GM21825 (cell line): ENCODE results near the gene NCOA4.
A peak's percentile ranks its signal among the peaks of the same experiment; 100 is the strongest.
"Not testable (repeated sequence)": the region's sequence is repeated elsewhere in the genome, so short reads cannot be mapped to it uniquely, and the experiment has no call there.

Experiments used
- ATAC-seq: cut with Tn5 transposase; IDR thresholded peaks from one replicate; pipeline ENCODE4 v1.9.1; 2021; ENCODE audit warnings: mild to moderate bottlenecking, moderate library complexity; ENCODE audit not compliant: unreplicated experiment

NCOA4 gene

DNA sequence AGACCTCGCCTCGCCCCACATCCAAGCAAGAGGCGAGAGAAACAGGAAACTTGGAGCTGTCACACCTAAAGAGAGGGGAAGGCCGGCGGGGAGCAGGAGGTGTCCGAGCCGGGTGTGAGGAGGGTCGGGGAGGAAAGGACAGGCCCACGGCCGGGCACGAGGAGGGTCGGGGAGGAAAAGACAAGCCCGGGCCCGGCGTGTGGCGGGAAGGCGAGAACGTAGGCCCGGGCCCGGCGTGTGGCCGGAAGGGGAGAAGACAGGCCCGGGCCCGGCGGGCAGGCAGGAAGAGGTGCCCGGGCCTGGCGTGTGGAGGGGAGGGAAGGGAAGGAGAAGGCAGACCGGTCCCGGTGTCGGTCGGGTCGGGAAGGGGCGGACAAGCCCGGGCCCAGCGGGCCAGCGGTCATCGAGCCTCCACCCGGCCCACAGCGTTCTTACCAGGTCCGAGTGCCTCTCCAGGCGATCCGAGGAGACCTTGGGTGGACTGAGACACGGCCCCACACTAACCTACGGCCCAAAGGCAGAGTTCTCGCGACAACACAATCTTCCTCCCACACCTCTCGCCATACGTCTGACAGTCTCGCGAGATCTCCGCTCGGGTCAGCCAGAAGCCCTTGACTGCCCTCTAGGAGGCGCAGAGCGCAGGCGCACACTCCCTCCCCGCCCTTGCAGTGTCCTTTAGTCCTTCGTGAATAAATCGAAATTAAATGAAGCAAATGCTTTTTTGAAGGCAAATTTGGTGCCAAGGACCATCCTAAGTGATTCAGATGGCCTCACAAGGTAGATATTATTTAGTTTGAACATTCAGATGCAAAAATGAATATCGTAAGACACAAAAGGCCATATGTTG, at the start of gene NCOA4:
Gene NCOA4, minus strand, starts transcription at position 533 of the 847 bp plus-strand sequence. CDS start 13,943 bp downstream, outside the sequence.
- ATAC-seq, result peak; percentile 94

DNA sequence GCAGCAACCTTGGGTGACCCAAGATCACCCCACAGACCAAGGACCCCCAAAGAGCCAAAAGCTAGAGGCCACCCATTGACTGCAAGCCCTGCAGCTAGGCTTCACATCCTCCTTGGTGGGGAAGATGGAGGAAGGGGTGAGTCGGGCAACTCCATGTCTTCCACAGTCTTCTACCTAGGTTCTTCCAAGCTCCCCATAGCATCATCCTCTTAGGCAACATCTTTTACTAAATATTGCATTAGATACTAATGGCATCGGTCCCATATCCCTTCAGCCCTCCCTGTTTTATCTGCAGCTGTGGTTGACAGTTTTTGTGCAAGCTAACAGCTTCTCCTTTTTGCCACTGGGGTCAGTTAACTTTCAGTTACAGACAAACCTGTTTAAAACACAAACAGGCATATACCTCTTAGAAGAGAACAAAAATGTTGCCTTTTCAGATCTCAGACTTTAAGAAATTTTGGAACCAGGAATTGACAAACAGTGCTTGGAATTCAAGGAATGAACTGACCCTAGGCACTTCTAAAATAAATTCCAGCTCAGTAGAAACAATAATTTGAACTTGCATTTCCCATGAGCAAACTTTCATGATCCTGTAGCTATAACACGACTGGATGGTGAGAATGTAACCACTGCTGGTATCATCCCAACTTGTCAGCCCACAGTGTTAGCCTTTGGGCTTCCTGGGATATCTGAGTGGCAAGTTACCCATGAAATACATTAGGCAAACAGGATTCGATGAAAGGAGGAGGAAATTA, 49.6 kb upstream of the NCOA4 start:
- no peak for ATAC-seq

GRCh38 chr10:46077731-46078413, 47.4 kb upstream of the NCOA4 start:
- no peak for ATAC-seq

- ATAC-seq, result no peak
Measured at GRCh38 chr10:46077141-46077554, 46.7 kb upstream of the NCOA4 start.

GRCh38 chr10:46075869-46076268, 45.4 kb upstream of the NCOA4 start:
- no peak for ATAC-seq

DNA sequence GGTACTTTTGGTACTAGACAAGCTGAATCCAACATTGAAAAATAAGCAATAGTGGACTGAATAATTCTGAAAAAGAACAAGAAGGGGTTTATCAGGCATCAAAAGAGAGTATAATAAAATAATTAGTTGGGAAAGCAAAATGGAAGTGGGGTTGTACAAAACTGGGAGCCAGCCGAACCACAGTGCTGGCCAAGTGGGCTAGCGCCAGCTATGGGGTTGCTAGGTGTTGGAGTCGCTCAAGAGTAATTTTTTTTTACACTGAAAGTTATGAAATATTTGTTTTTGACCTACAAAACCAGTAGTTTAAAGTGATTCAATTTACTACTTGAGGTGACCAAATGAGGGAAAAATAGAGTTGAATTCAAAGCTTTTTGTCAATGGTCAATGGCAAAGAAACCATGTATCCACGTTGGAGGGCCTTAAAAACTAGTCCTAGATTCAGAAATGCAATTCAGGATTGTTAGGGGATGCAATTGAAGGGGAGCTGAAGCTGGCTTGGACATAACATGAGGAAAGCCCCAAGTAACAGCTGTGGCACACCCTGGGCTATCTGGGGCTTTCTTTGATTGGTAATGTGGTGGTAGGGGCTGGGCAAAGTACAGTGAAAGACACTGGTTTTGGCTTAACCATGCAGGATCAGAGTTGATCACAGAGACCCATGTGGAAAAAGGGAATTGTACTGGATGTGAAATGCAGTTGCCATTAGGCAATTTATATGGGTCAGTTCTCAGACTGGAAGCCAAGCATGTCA, 43.9 kb upstream of the NCOA4 start:
- no peak for ATAC-seq

DNA sequence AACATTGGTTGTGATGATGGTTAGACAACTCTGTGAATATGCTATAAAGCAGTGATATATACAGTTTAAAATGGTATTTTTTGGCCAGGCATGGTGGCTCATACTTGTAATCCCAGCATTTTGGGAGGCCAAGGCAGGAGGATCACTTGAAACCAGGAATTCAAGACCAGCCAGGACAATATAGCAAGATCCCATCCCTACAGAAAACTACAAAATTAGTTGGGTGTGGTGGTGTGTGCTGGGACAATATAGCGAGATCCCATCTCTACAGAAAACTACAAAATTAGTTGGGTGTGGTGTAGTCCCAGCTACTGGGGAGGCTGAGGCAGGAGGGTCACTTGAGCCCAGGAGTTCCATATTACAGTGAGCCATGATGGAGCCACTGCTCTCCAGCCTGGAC, 43.1 kb upstream of the NCOA4 start:
- ATAC-seq, result no peak

GRCh38 chr10:46070749-46071148, 40.3 kb upstream of the NCOA4 start:
- ATAC-seq, result no peak

DNA sequence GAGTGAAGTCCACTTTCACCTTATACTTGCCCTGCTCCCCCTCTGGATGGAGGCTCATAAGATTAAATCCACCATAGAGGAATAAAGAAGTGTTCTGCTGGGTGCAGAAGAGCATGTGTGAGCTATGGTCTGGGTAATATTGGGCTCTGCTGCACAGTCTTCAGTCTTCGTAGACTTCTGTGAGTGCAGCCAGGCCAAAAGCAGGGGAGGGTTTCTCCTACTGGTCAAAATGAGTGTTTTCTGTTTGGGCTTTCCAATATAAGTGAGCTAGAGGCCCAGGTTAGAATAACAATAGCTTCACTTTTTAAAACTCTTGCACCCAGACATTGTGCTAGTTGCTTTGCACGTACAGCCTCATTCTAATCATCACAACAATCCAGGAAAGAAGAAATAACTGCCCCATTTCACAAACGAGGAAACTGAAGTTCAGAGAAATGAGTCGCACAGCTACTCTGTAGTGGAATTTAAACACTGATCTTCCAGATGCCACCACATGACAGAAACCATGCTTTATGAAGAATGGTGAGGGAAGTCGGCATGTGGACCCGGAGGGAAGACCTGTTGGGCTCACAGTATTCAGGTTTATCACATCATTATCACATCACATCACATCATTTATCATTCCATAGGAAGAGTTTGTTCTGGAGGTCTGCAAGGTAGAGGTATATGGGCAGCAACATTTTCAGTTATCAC, 39.5 kb upstream of the NCOA4 start:
- ATAC-seq, result no peak

DNA sequence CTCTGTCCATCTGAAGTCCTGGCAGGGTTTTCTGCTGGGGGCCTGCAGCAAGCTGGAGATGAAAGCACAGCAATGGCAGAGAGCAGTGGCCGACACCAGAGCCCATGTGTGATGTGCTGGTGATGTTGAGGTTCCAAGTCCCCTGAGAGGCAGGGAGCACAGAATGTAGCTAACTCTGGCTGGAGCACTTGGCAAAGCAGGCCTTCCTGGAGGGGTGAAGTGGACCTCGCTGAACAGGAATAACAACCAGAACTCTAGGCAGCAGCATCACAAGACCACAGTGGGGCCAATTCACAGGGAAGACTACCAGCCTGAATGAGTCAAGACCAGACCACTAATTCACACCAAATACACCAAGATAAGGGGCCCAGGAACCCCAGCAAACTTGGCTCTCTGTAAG, 38.5 kb upstream of the NCOA4 start:
- no peak for ATAC-seq

- ATAC-seq, result no peak
Measured at GRCh38 chr10:46068117-46068516, 37.7 kb upstream of the NCOA4 start.

GRCh38 chr10:46064269-46064817, 33.9 kb upstream of the NCOA4 start:
- no peak for ATAC-seq

GRCh38 chr10:46062723-46063428, 32.5 kb upstream of the NCOA4 start:
- no peak for ATAC-seq

DNA sequence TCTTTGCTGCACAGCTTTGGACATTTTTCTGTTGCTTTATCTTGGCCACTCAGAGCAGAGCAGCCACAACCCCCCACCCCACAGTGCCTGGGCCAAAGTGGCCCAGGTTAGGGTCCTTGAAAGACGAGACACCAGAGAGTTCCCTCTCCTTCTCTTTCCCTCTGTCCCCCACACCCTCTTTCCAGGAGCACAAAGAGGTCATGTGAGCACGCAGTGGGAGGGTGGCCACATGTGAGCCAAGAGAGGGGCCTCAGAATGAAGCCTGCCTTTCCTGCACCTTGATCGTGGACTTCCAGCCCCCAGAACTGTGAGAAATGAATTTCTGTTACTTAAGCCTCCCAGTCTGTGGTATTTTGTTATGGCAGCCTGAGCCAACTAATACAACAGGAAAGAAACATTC, 30.3 kb upstream of the NCOA4 start:
- ATAC-seq, result no peak

DNA sequence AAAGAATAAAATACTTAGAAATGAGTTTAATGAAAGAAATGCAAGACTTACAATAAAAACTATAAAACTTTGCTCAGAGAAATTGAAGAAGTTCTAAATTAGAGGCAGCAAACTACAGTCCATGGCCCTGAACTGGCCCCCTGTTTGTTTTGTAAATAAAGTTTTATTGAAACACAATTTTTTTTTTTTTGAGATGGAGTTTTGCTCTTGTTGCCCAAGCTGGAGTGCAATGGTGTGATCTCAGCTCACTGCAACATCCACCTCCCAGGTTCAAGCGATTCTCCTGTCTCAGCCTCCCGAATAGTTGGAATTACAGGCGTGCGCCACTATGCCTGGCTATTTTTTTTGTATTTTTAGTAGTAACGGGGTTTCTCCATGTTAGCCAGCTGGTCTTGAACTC, 27.5 kb upstream of the NCOA4 start:
- ATAC-seq, result not testable (repeated sequence)

DNA sequence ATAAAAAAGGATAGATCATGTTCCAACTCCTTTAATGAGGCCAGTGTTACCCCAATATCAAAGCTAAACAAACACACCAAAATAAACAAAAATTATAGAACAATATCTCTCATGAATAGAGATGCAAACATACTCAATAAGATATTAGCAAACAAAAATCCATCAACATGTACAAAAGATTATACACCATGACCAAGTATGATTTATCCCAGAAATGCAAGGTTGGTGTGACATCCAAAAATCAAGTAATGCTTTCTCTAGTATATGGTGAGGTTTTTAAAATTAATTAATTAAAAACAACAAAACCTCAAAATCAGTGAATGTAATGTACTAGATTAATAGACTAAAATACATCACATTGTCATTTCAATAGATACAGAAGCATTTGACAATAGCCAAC, 26.6 kb upstream of the NCOA4 start:
- ATAC-seq, result no peak

GRCh38 chr10:46055771-46056170, 25.3 kb upstream of the NCOA4 start:
- no peak for ATAC-seq

DNA sequence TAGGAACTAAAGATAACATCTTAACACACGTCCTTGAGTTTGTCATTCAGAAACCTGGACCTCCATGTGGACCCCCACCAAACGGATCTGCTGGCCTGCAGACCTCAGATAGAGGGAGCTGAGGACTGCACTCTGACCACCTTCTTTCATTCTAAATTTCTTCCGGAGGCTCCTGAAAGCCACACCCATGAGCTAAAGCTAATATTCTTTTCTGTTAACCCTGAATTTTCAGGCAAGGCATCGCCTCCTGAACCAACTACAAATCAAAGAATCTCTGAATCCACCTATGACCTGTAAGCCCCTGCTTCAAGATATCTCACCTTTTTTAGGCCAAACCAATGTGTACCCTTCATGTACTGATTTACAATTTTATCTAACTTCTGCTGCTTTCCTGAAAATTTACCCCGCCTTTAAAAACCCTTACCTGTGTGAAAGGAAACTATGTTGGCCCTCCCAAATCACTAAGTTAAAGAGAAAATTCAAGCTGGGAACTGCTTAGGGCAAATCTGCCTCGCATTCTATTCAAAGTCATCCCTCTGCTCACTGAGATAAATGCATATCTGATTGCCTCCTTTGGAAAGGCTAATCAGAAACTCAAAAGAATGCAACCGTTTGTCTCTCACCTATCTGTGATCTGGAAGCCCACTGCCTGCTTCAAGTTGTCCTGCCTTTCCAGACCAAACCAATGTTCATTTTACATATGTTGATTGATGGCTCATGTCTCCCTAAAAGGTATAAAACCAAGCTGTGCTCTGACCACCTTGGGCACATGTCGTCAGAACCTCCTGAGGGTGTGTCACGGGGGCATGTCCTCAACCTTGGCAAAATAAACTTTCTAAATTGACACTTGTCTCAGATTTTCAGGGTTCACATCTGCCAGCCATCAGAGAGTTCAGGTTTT, 23.4 kb upstream of the NCOA4 start:
- ATAC-seq, result no peak
